Body of pancreas (tissue), 4 donors: ENCODE results near the gene ZFP92. TPM values are rescaled to one million over a fixed set of nuclear protein-coding genes. Genes with fewer than 3 reads are reported as not detected.

Experiments
- ATAC-seq: fragments of 150-250 bp; one replicate; pipeline ENCODE4 v1.9.1; 2016
- DNase-seq, 4 donors: peaks; one replicate each; pipeline ENCODE4 v3.0.0-alpha.2; 2019
- H3K27ac ChIP-seq, 4 donors: fragments of 200-600 bp; sonication (generic); 1 replicate in 3 of 4; 2 replicates in 1 of 4; pipeline versions ENCODE4 v1.5.1 to v1.6.1; 2016 to 2019; ENCODE audit warnings: mild to moderate bottlenecking in 1 of 4, mixed read lengths in 1 of 4, moderate library complexity in 1 of 4
- H3K27me3 ChIP-seq, 2 donors: fragments of 200-600 bp; sonication (generic); one replicate each; pipeline ENCODE4 v1.6.0; 2016; ENCODE audit warnings: mild to moderate bottlenecking in 1 of 2
- H3K36me3 ChIP-seq, 2 donors: fragments of 200-600 bp; sonication (generic); replicated peaks in 1 of 2; 2 replicates each; pipeline ENCODE4 v1.5.1; 2016; ENCODE audit warnings: low read depth in 2 of 2; ENCODE audit not compliant: insufficient read depth in 1 of 2
- H3K4me1 ChIP-seq: fragments of 200-600 bp; sonication (generic); one replicate; pipeline ENCODE4 v1.6.0; 2016
- H3K4me3 ChIP-seq, 2 donors: fragments of 200-600 bp; sonication (generic); 1 replicate in 1 of 2; 2 replicates in 1 of 2; pipeline ENCODE4 v1.5.1; 2016 to 2019
- H3K9me3 ChIP-seq, 3 donors: fragments of 200-600 bp; sonication (generic); 1 replicate in 2 of 3; 2 replicates in 1 of 3; pipeline ENCODE4 v1.5.1; 2016
- CTCF ChIP-seq, 7 experiments: fragments of 450-650 bp in 4 of 7; fragments of 200-600 bp in 3 of 7; sonication (generic) in 3 of 7; IDR thresholded peaks; one replicate each; pipeline ENCODE4 v1.5.1; 2016 to 2019; ENCODE audit warnings: antibody characterized with exemption in 7 of 7
- POLR2A ChIP-seq, 3 donors: fragments of 450-650 bp; IDR thresholded peaks; one replicate each; pipeline ENCODE4 v1.6.1; 2016; ENCODE audit warnings: antibody characterized with exemption in 3 of 3, mild to moderate bottlenecking in 2 of 3
- WGBS, 2 donors: methylation state at CpG; one replicate each; pipeline ENCODE4 v1.1.5; 2017; 5-methylcytosine and 5-hydroxymethylcytosine counted together
- intact Hi-C: fragments of 100-400 bp; cut with DNase I; formaldehyde crosslinking; loops from one replicate; pipeline ENCODE4 v1.15.1; 2023
- total RNA-seq, 2 donors: library from RNA; depleted of rRNA; stranded (reverse); fragments of >200 nt; gene quantifications; one replicate each; pipeline ENCODE4 v1.1.0, GENCODE V29; 2016

The ZFP92 gene, protein sequence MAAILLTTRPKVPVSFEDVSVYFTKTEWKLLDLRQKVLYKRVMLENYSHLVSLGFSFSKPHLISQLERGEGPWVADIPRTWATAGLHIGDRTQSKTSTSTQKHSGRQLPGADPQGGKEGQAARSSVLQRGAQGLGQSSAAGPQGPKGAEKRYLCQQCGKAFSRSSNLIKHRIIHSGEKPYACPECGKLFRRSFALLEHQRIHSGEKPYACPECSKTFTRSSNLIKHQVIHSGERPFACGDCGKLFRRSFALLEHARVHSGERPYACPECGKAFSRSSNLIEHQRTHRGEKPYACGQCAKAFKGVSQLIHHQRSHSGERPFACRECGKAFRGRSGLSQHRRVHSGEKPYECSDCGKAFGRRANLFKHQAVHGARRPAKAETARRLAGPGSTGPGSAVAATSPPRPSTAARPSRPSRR
- under 1 TPM; 0.33 to 0.78 TPM for total RNA-seq

DNA sequence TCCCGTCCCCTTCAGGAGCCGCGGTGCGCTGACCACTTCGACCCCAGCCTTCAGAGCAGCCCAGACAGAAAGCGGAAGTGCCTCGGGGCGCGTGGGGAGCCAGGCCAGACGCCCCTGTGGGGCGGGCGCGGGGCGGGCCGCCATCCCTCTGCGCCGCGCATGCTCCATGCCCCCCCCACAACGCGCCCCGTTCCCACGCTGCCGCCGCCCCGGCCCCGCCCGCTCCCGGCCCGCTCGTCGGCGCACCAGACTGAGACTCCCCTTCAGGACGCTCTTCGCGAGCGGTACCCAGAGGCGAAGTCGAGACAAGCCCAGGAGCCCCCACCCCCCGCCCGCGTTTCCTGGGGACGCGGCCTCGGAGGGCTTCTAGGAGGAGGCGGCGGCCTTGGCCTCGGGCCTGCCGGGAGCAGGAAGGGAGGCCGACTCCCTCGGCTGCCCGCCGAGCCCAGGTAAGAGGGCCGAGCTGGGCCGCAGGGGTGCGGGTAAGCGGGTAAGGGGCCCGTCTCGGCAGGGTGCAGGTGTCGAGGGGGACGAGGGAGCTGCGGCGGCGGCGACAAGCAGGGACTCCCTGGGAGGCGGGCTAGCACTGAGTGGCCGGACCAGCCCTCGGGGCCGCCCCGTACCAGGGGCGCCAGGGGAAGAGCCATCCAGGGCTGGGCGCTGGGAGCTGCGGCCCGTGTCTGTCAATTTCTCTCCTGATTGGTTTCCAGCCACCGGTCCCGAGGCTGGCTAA, at the start of gene ZFP92:
ZFP92 (plus strand) TSS at position 218 of the 733 bp plus-strand sequence. CDS start 6,851 bp downstream, outside the sequence.
- Histone ChIP-seq H3K27ac (no peak within 1 kb of the TSS), H3K4me1 (peaks cover 8% of the 10 kb centered on the region), H3K36me3 (no peaks in the 10 kb centered on the region), H3K27me3 (no peaks in the 10 kb centered on the region), H3K9me3 (no peaks in the 10 kb centered on the region), H3K4me3 (no peak within 1 kb of the TSS)
- peak; percentile 54 for ATAC-seq
- peak in 3 of 4 donors; percentile 12 to 30 (median 13) for DNase-seq
- TF ChIP-seq POLR2A (IDR thresholded peaks at IDR 0.05) (no peak), CTCF (IDR thresholded peaks at IDR 0.05) (no peak)
- 5% methylated on average over 17 of the region's 75 CpGs; no CpG with 5 or more reads in 1 of the 2 donors for WGBS, 2 donors
- intact Hi-C loops = no loop called here

DNA sequence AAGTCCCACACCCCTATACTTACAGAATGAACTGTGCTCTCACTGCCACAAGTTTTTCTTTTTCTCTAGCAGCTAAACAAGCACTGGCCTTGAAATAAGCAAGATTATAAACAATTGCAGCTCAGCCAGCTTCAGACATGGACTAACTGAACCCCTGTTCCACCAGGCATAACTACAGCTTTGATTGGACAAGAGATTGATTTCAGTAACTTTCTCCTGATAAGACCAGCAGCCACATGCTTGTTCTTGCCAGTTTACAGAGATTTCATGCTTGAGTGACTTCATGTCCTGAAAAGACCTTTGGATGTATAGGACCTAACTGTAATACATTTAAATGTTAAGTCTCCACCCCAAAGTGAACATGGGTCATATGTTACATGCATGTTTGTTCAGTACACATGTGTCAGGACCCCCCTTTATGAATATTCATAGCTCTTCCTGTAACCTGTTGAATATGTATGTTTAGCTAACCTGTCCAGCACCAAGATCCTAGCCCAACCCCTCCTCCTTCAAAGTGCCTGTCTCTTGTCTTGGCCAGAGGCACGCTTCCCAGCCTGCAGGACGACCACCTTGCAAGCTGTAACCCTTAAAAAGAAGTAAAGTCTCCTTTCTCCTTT, 49.4 kb upstream of the ZFP92 start:
- Histone ChIP-seq H3K9me3 (no peaks in the 10 kb centered on the region), H3K27me3 (no peaks in the 10 kb centered on the region), H3K27ac (no peak overlapping the region), H3K4me3 (no peak overlapping the region), H3K36me3 (no peaks in the 10 kb centered on the region), H3K4me1 (peaks cover 8% of the 10 kb centered on the region)
- TF ChIP-seq CTCF (IDR thresholded peaks at IDR 0.05) (no peak), POLR2A (IDR thresholded peaks at IDR 0.05) (no peak)
- WGBS, 2 donors = 6 to 62% methylated on average over 2 of the region's 2 CpGs
- intact Hi-C loops = no loop called here
- no peak for ATAC-seq
- no peak for DNase-seq

DNA sequence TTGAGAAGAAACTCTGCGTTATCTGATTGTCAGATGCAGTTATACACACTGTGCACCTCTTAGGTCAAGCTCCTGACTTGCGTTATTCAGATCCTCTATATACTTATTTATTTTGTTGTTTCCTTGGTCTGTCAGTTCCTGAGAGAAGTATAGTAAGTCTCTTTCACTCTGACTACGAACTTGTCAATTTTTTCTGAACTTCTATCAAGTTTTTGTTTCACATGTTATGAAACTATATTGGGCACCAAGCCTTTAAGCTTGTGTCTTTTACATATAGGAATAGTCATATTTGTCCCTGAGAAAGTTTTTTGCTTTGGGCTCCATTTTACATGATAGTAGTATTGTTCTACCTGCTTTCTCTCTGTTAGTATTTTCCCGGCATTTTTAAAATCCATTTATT, 45.6 kb upstream of the ZFP92 start:
- intact Hi-C loops = no loop called here
- no peak for ATAC-seq
- TF ChIP-seq CTCF (IDR thresholded peaks at IDR 0.05) = no peak
- Histone ChIP-seq H3K9me3 (no peaks in the 10 kb centered on the region), H3K27ac (no peak overlapping the region), H3K36me3 (no peaks in the 10 kb centered on the region), H3K4me3 (no peak overlapping the region), H3K27me3 (no peaks in the 10 kb centered on the region), H3K4me1 (peaks cover 8% of the 10 kb centered on the region)
- no peak for DNase-seq
- whole genome bisulfite sequencing, 2 donors = 75 to 82% methylated on average over 3 to 4 of the region's 4 CpGs

DNA sequence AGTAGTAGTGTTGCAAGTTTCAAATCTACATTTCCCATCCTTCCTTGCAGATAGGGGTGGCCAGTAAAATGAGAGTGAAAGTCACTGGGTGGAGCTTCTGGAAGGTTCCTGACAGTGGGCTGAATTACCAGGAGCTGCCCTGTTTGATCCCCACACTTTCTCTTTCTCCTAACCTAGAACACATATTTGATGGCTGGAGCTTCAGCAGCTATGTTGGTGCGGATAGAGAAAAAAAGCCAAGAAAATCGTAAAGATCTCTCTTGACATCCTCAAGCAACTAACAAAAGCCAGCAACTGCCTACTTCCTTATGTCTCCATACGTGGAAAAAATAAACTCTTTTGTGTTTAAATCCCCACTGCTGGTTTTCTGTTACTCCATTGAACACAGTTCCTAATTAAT, 45.2 kb upstream of the ZFP92 start:
- no peaks in the 10 kb centered on the region for H3K36me3 ChIP-seq
- no peak overlapping the region for H3K27ac ChIP-seq
- H3K4me1 ChIP-seq = peaks cover 8% of the 10 kb centered on the region
- H3K9me3 ChIP-seq = no peaks in the 10 kb centered on the region
- DNase-seq = no peak
- no peak for TF ChIP-seq CTCF (IDR thresholded peaks at IDR 0.05)
- TF ChIP-seq POLR2A (IDR thresholded peaks at IDR 0.05) = no peak
- intact Hi-C loops = no loop called here
- 78 to 93% methylated on average over 3 of the region's 3 CpGs for WGBS, 2 donors
- H3K27me3 ChIP-seq = no peaks in the 10 kb centered on the region
- H3K4me3 ChIP-seq = no peak overlapping the region
- no peak for ATAC-seq
